HepG2 (cell line): Measurements from ENCODE around the gene PRR14. TPM values are rescaled to one million over a fixed set of nuclear protein-coding genes. Genes with fewer than 3 reads are reported as not detected.

Source experiments
- AKAP8 ChIP-seq: sonication (generic); formaldehyde crosslinking; IDR thresholded peaks from 2 replicates; pipeline ENCODE4 v1.5.1; 2020; ENCODE audit warnings: mild to moderate bottlenecking, missing genetic modification reagents
- ATF3 ChIP-seq: sonication (generic); formaldehyde crosslinking; IDR thresholded peaks from 2 replicates; pipeline ENCODE4 v1.4.0; 2020; ENCODE audit warnings: missing genetic modification reagents
- CEBPZ ChIP-seq: IDR thresholded peaks from 2 replicates; pipeline ENCODE4 v1.6.1; 2012; ENCODE audit warnings: low read length, improper control_type of control experiment
- HNF1A ChIP-seq, 2 experiments: sonication (generic) in 1 of 2; formaldehyde crosslinking in 1 of 2; IDR thresholded peaks; 2 replicates each; pipeline versions ENCODE4 v1.4.0 to v1.6.1; 2016 to 2020; ENCODE audit warnings: borderline replicate concordance in 1 of 2, low read depth in 1 of 2, mild to moderate bottlenecking in 1 of 2, missing genetic modification reagents in 1 of 2
- MEF2D ChIP-seq: sonication (generic); formaldehyde crosslinking; IDR thresholded peaks from 2 replicates; pipeline ENCODE4 v1.5.1; 2020; ENCODE audit warnings: mild to moderate bottlenecking, missing genetic modification reagents
- MXD3 ChIP-seq: IDR thresholded peaks from 2 replicates; pipeline ENCODE4 v1.6.1; 2016; ENCODE audit warnings: mild to moderate bottlenecking, missing biosample characterization, missing genetic modification reagents
- NFIC ChIP-seq: IDR thresholded peaks from 2 replicates; pipeline ENCODE4 v1.6.1; 2012; ENCODE audit warnings: mild to moderate bottlenecking, low read length, inconsistent platforms
- PRPF4 ChIP-seq: fragments of 200-400 bp; formaldehyde crosslinking; IDR thresholded peaks from 2 replicates; pipeline ENCODE4 v1.6.1; 2016; ENCODE audit warnings: low read length, low read depth; ENCODE audit not compliant: poor library complexity, severe bottlenecking
- RXRB ChIP-seq: IDR thresholded peaks from 2 replicates; pipeline ENCODE4 v1.6.1; 2016; ENCODE audit warnings: borderline replicate concordance, missing genetic modification reagents, missing compliant biosample characterization
- TARDBP ChIP-seq: sonication (generic); formaldehyde crosslinking; IDR thresholded peaks from 2 replicates; pipeline ENCODE4 v1.8.0; 2022; ENCODE audit warnings: mild to moderate bottlenecking, missing genetic modification reagents
- ZBTB37 ChIP-seq: sonication (generic); formaldehyde crosslinking; IDR thresholded peaks from 2 replicates; pipeline ENCODE4 v1.4.0; 2020; ENCODE audit warnings: mild to moderate bottlenecking, missing genetic modification reagents
- ZKSCAN1 ChIP-seq: fragments of 150-350 bp; IDR thresholded peaks from 2 replicates; pipeline ENCODE4 v1.6.1; 2014; ENCODE audit warnings: low read length
- ZNF232 ChIP-seq: sonication (generic); formaldehyde crosslinking; IDR thresholded peaks from 2 replicates; pipeline ENCODE4 v1.4.0; 2020; ENCODE audit warnings: missing genetic modification reagents, borderline replicate concordance
- ZNF547 ChIP-seq: sonication (generic); formaldehyde crosslinking; IDR thresholded peaks from 2 replicates; pipeline ENCODE4 v1.5.1; 2020; ENCODE audit warnings: mild to moderate bottlenecking, missing genetic modification reagents
- ZNF556 ChIP-seq: sonication (generic); formaldehyde crosslinking; IDR thresholded peaks from 2 replicates; pipeline ENCODE4 v1.4.0; 2020; ENCODE audit warnings: mild to moderate bottlenecking, missing genetic modification reagents, borderline replicate concordance
- ZNF616 ChIP-seq: sonication (generic); formaldehyde crosslinking; IDR thresholded peaks from 2 replicates; pipeline ENCODE4 v1.5.0; 2020; ENCODE audit warnings: low read depth, mild to moderate bottlenecking, missing genetic modification reagents
- ZNF761 ChIP-seq: sonication (generic); formaldehyde crosslinking; conservative IDR thresholded peaks from 2 replicates; pipeline ENCODE4 v1.4.0; 2020; ENCODE audit warnings: mild to moderate bottlenecking, missing genetic modification reagents
- ZNF788 ChIP-seq: sonication (generic); formaldehyde crosslinking; IDR thresholded peaks from 2 replicates; pipeline ENCODE4 v1.5.0; 2020; ENCODE audit warnings: mild to moderate bottlenecking, missing genetic modification reagents, borderline replicate concordance
- ZNF850 ChIP-seq: sonication (generic); formaldehyde crosslinking; conservative IDR thresholded peaks from 2 replicates; pipeline ENCODE4 v1.9.0; 2021; ENCODE audit warnings: mild to moderate bottlenecking, missing genetic modification reagents
- polyA plus RNA-seq, 8 experiments: library from polyadenylated mRNA; depleted of rRNA in 3 of 8; stranded (reverse) in 7 of 8; unstranded in 1 of 8; fragments of >200 nt; fragmentation: Illumina TruSeq in 4 of 8; extraction: Trizol in 4 of 8; gene quantifications; 2 replicates each; pipeline versions ENCODE4 v1.2.1 to v1.2.3, GENCODE V29; 2011 to 2016; ENCODE audit warnings: low read depth in 4 of 8, missing spikeins in 1 of 8, mixed read lengths in 1 of 8; ENCODE audit not compliant: insufficient read depth in 1 of 8
- total RNA-seq, 5 experiments: library from RNA; depleted of rRNA; stranded (reverse); fragments of >200 nt; fragmentation: Illumina TruSeq; extraction: Trizol; gene quantifications; 2 replicates each; pipeline ENCODE4 v1.2.3, GENCODE V29; 2016; ENCODE audit warnings: low read depth in 1 of 5

PRR14 gene
- total and polyA plus RNA-seq, 2 of the 13 experiments (the other 11 are each of a cell fraction or from before 2014, with no cell fraction given): 8.4 to 11.0 TPM

GRCh38 chr16:30628628-30629540 is 21.9 kb upstream of the PRR14 start (continued):
- TF ChIP-seq ZNF850 (CRISPR knock-in tag) (no peak), ZNF616 (CRISPR knock-in tag) (no peak), ZNF761 (no peak), ZNF556 (CRISPR knock-in tag) (peak; percentile 72; the same call in 1 of the 2 replicates), ZKSCAN1 (no peak), MEF2D (CRISPR knock-in tag) (no peak), PRPF4 (no peak), RXRB (CRISPR knock-in tag) (peak; percentile 80; the same call in 1 of the 2 replicates), ZNF788 (no peak), MXD3 (no peak), NFIC (no peak), ZBTB37 (CRISPR knock-in tag) (no peak), TARDBP (CRISPR knock-in tag) (no peak), ZNF547 (no peak), CEBPZ (no peak), ZNF232 (peak; percentile 14; the same call in 1 of the 2 replicates), HNF1A (IDR thresholded peaks at IDR 0.05; ENCODE audit: low read depth) (no peak), HNF1A (CRISPR knock-in tag; IDR thresholded peaks at IDR 0.05; ENCODE audit: borderline replicate concordance) (0 out of 2 replicates have a peak, but pooled peaks have one; percentile 23), AKAP8 (CRISPR knock-in tag) (no peak), ATF3 (no peak)
